ENCODE data around the gene ZNF410.

- TF ChIP-seq ZNF3 (CRISPR knock-in tag; IDR thresholded peaks at IDR 0.05) (no peak), ATF3 (CRISPR knock-in tag; IDR thresholded peaks at IDR 0.05) (no peak), U2AF1 (optimal IDR thresholded peaks at IDR 0.05; ENCODE audit: low read depth, low read length) (no peak), TAF1 (CRISPR knock-in tag; IDR thresholded peaks at IDR 0.05) (no peak), CTCF (CRISPR knock-in tag; IDR thresholded peaks at IDR 0.05) (no peak), THAP7 (CRISPR knock-in tag; IDR thresholded peaks at IDR 0.05) (no peak)
These were observed 29.7 kb downstream of the ZNF410 start for GRCh38 chr14:73916324-73916723.

Data from HepG2 (cell line).